Endothelial cell of umbilical vein (primary cell): ENCODE measurements around the gene LONP1.

Experiments
- CTCF ChIP-seq, 2 donors: IDR thresholded peaks; 1 replicate in 1 of 2; 2 replicates in 1 of 2; pipeline ENCODE4 v1.5.1; 2011; ENCODE audit warnings: low read length in 2 of 2, mild to moderate bottlenecking in 2 of 2, moderate library complexity in 2 of 2, control low read depth in 1 of 2, inconsistent platforms in 1 of 2, low read depth in 1 of 2; ENCODE audit not compliant: insufficient read depth in 1 of 2; ENCODE audit errors: extremely low read depth in 1 of 2
- EZH2 ChIP-seq: IDR thresholded peaks from 2 replicates; pipeline ENCODE4 v1.6.1; 2012; ENCODE audit warnings: borderline replicate concordance, low read depth, mild to moderate bottlenecking, moderate library complexity, low read length, inconsistent platforms; ENCODE audit not compliant: severe bottlenecking
- FOS ChIP-seq: IDR thresholded peaks from 2 replicates; pipeline ENCODE4 v1.6.1; 2011; ENCODE audit warnings: mild to moderate bottlenecking, low read length, moderate library complexity, borderline replicate concordance; ENCODE audit not compliant: insufficient read depth
- GATA2 ChIP-seq: IDR thresholded peaks from 2 replicates; pipeline ENCODE4 v1.7.0; 2011; ENCODE audit warnings: low read depth, mild to moderate bottlenecking, moderate library complexity, mixed read lengths, low read length; ENCODE audit not compliant: insufficient read length, insufficient read depth
- JUN ChIP-seq: IDR thresholded peaks from 2 replicates; pipeline ENCODE4 v1.6.1; 2011; ENCODE audit warnings: borderline replicate concordance, low read depth; ENCODE audit not compliant: insufficient read length, insufficient read depth
- MYC ChIP-seq: IDR thresholded peaks from one replicate; pipeline ENCODE4 v1.6.1; 2011; ENCODE audit warnings: mild to moderate bottlenecking, low read depth, low read length
- POLR2A ChIP-seq: IDR thresholded peaks from 2 replicates; pipeline ENCODE4 v1.6.1; 2012; ENCODE audit warnings: low read depth, mild to moderate bottlenecking, control low read depth, low read length
- POLR2AphosphoS5 ChIP-seq: IDR thresholded peaks from 2 replicates; pipeline ENCODE4 v1.6.1; 2012; ENCODE audit warnings: low read depth, mild to moderate bottlenecking, control low read depth, low read length, moderate library complexity; ENCODE audit not compliant: insufficient read depth
- TF ChIP-seq, protein P1 (sequence below): IDR thresholded peaks from 2 replicates; pipeline ENCODE4 v1.6.1; 2011; ENCODE audit not compliant: insufficient read depth, insufficient read length

GRCh38 chr19:5645409-5645808 is 74.5 kb downstream of the LONP1 start:
- TF ChIP-seq CTCF (IDR thresholded peaks at IDR 0.05; ENCODE audit: extremely low read depth in 1 of 2, insufficient read depth in 1 of 2, low read depth in 1 of 2, low read length in 2 of 2): no peak
- no peak for TF ChIP-seq POLR2AphosphoS5
- TF ChIP-seq POLR2A: no peak
- TF ChIP-seq, protein P1, sequence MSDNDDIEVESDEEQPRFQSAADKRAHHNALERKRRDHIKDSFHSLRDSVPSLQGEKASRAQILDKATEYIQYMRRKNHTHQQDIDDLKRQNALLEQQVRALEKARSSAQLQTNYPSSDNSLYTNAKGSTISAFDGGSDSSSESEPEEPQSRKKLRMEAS: no peak
- no peak for TF ChIP-seq EZH2
- no peak for TF ChIP-seq MYC
- no peak for TF ChIP-seq GATA2
- TF ChIP-seq FOS: no peak
- no peak for TF ChIP-seq JUN
